ENCODE results near the gene MORN4. TPM values are rescaled to one million over a fixed set of nuclear protein-coding genes. Genes with fewer than 3 reads are reported as not detected.

Gene MORN4
- total RNA-seq, 1 experiment from 2014 or later: 11.9 TPM

GRCh38 chr10:97656777-97657176 is 23.5 kb upstream of the MORN4 start:
- H4K20me1 ChIP-seq (ENCODE audit: control insufficient read depth, insufficient read depth, insufficient read length): no peaks in the 10 kb centered on the region
- H4K5ac ChIP-seq (ENCODE audit: insufficient read length, low read depth, low read length): no peak overlapping the region
- no peak overlapping the region for H2AFZ ChIP-seq (ENCODE audit: low read length)
- no peak overlapping the region for H2BK120ac ChIP-seq (ENCODE audit: low read depth, low read length, poor library complexity, severe bottlenecking)
- H3K23me2 ChIP-seq (ENCODE audit: insufficient read length, low read depth, low read length, poor library complexity, severe bottlenecking): no peaks in the 10 kb centered on the region
- no CpG with 5 or more reads among the region's 5 CpGs for WGBS (ENCODE audit: extremely low coverage, insufficient read length, low lambda C conversion rate)
- no peaks in the 10 kb centered on the region for H3K9me3 ChIP-seq (ENCODE audit: control insufficient read depth, low read depth, low read length)
- DNase-seq: no peak
- no peaks in the 10 kb centered on the region for H3K4me1 ChIP-seq (ENCODE audit: insufficient read depth, low read length)
- H3K23ac ChIP-seq (ENCODE audit: insufficient read length, low read depth, low read length): no peak overlapping the region
- no peak overlapping the region for H4K91ac ChIP-seq (ENCODE audit: insufficient read length, low read depth, low read length)
- H3K18ac ChIP-seq (ENCODE audit: insufficient read length, low read depth, low read length): no peak overlapping the region
- H3K9ac ChIP-seq (ENCODE audit: extremely low read depth, insufficient read length, low read length): no peak overlapping the region
- no peak overlapping the region for H4K8ac ChIP-seq (replicated peaks; ENCODE audit: insufficient read length, low read depth, low read length)
- no peak overlapping the region for H3K56ac ChIP-seq (ENCODE audit: insufficient read length, low read depth, low read length)
- no peak overlapping the region for H3K4ac ChIP-seq (ENCODE audit: low read depth, low read length)
- no peak overlapping the region for H2AK5ac ChIP-seq (ENCODE audit: insufficient read length, low read length)
- no peak for TF ChIP-seq CTCF (conservative IDR thresholded peaks at IDR 0.05)
- H3K4me1 Mint-ChIP-seq: no peaks in the 10 kb centered on the region
- no peaks in the 10 kb centered on the region for H3K79me2 ChIP-seq (ENCODE audit: insufficient read depth, low read length)
- no peaks in the 10 kb centered on the region; the same call in 1 of the 2 replicates for H3K27me3 Mint-ChIP-seq (ENCODE audit: low read depth)
- no peak overlapping the region for H2BK12ac ChIP-seq (ENCODE audit: insufficient read length, low read depth, low read length)
- no peaks in the 10 kb centered on the region for H3K9me3 Mint-ChIP-seq
- H3K14ac ChIP-seq (ENCODE audit: insufficient read depth, low read length): no peak overlapping the region
- H2BK20ac ChIP-seq (ENCODE audit: low read depth, low read length, poor library complexity, severe bottlenecking): no peak overlapping the region
- no peaks in the 10 kb centered on the region for H3K27me3 ChIP-seq (ENCODE audit: insufficient read depth, low read length)
- H3K4me3 Mint-ChIP-seq: no peak overlapping the region
- no peak overlapping the region for H3K27ac Mint-ChIP-seq
- H3K79me1 ChIP-seq (ENCODE audit: insufficient read depth, low read depth, low read length, poor library complexity, severe bottlenecking): no peaks in the 10 kb centered on the region
- no peak overlapping the region for H3K27ac ChIP-seq (ENCODE audit: insufficient read length, low read depth, low read length)
- H3K4me2 ChIP-seq (ENCODE audit: insufficient read depth, insufficient read length, low read length): no peak overlapping the region
- no peak overlapping the region for H2BK5ac ChIP-seq (ENCODE audit: insufficient read length, low read length)
- no peak overlapping the region for H3T11ph ChIP-seq (ENCODE audit: low read length)
- no peak overlapping the region for H2BK15ac ChIP-seq (ENCODE audit: low read depth, low read length)
- peaks cover 35 to 82% (median 82%) of the 10 kb centered on the region in 3 experiments for H3K36me3 Mint-ChIP-seq (ENCODE audit: insufficient read depth in 1 of 3, low read depth in 3 of 3)

Data from H9 (cell line).